GM19372 (cell line): ENCODE results near the gene TMEM11.
"Not testable (repeated sequence)": the region's sequence is repeated elsewhere in the genome, so short reads cannot be mapped to it uniquely, and the experiment has no call there.

Experiments used
- ATAC-seq: cut with Tn5 transposase; IDR thresholded peaks from one replicate; pipeline ENCODE4 v1.9.1; 2021; ENCODE audit warnings: mild to moderate bottlenecking, low read depth, moderate library complexity; ENCODE audit not compliant: unreplicated experiment

The TMEM11 gene

DNA sequence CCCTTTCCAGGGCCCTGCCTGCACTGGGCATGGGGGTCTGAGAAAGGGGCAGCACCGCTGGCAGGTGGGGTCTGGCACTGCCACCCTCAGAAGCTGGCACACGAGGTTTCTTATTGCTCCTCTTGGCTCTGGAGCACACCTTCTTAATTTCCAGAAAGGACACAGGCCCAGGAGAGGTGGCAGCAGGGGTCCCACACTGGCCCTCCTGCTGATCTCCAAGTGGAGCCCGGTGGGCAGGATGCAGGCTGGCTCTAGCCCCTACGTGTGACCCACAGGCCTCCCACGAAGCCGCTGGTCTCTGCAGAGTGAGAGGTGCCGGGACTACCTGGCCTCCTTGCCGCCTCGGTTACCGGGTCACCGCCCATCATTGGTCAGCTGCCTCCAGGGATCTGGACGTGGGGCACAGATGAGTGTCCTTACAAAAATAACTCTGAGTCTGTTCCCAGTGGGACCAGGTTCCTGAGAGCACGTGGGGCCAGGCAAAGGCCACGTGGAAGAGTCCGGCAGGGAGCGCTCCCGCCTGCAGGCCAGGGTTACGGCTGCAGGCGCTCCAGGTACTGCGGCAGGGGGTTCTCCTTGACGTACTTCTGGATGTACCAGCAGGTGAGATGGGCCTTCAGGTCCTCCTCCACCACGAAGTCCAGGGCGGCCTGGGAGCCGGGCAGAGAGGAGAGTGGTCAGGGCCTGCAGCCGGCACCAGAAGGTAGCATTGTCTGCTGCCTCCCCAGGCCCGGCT lies 29.0 kb upstream of the TMEM11 start:
- no peak for ATAC-seq

DNA sequence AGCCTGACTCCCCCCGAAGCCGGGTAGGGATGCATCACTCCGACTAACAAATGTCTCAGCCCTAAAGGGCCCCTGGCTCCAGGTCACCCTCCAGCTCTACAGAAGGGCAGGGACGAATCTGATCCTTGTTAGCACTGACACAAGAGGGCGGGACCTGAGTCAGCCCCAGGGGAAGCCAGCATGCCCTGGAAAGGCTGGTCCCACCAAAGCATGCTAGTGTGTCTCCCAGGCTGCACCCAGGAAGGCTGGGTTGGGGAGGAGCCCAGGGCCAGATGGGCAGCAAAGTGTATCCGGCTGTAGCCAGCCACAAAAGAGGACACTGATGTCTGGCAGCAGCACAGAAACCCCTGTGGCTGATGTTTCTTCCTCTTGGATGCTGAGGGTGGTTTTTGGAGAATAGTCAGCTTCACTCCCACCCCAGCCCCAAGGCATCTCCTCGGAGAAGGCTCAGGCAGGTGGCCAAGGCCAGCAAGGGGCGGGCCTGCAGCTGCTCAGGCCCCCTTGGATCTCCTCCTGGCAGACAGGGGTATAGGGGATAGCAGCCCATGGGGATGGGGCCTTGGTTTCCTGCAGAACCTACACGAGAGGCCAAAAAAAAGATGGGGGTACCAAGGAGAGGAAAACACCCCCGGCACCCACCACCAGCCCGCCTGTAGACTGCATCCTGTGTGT lies 28.2 kb upstream of the TMEM11 start:
- ATAC-seq = no peak

DNA sequence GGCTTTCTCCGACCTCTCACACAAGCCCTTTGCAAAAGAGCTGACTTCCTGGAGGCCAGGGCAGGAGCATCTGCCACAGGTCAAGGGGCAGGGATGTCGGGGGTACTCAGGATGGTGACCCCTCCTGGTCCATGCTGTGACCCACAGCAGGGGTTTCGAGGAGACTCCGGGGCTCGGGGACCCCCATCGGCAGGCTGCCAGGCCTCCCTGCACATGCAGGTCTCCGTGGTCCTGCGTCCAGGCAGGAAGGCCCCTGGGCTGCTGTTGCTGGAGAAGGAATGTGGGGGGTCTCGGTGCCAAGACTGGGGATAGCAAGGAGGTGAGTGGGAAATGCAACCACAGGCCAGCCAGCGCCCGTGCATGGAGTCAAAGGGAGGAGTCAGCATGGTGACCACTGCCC lies 27.6 kb upstream of the TMEM11 start:
- no peak for ATAC-seq

DNA sequence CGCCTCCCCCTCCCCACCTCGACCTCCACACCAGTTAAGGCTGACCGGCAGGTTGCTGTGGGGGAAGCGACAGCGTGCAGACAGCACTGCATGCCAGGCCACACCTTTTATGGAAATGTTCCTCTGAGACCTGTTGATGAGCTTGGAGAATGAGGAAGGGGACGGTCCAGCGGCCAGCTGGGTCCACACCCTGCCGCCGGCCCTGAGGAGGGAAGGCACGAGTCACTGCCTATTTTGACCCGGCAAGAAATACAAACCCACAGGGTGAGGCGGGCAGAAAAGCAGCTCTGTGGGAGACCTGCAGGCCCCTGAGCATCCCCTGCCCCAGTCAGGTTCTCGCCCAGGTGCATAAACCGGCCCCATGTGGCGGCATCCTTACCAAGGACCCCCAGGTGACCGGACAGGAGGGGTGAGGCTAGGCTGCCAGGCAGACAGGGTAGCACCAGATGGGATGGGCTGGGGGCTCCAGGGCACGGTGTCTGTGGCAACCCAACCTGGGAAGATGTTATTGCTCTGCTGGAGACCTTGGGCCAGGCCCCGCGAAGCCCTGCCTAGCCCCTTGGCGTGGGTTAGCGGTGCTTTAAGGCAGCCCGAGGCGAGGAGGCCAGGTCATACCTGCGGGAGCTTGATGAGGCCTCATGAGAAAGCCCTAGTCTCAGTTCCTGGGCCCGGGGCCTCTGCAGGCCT lies 26.6 kb upstream of the TMEM11 start:
- no peak for ATAC-seq

DNA sequence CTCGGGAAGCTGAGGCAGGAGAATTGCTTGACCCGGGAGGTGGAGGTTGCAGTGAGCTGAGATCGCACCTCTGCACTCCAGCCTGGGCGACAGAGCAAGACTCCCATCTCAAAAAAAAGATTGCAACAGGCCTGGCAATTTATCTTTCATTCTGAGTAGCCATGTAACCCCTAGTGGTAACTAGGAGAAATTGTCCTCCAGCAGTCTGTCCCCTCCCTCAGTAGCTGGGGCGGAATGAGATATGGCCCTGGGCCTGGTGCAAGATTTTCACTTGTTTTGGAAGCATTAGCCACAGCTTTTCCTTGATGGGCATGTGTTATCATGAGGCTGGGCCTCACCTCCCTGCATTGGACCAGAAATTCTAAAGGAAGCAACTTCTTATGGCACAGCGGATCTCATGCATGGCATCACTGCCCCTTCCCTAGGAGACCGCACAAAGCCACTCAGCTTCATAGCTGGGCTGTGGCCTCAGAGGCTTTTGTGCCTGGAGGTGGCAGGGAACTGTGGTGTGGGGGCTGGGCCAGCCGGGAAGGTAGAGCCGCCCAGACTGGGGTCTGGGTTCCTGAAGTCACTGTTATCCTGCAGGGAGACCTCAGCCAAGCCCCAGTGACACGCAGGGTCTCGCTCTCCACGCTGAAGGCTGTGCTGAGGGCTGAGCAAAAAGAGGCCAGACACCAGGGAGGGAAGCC lies 25.9 kb upstream of the TMEM11 start:
- no peak for ATAC-seq

DNA sequence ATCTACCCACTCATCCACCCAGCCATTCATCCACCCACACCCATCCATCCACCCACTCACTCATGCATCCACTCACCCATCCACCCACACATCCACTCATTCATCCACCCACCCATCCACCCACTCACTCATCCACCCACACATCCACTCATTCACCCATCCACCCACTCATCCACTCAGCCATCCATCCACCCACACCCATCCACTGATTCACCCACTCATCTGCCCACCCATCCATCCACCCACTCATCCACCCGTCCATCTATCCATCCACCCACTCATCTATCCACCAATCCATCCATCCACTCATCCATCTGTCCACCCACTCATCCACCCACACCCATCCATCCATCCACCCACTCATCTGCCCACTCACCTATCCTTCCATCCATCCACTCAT lies 22.0 kb upstream of the TMEM11 start:
- ATAC-seq = no peak

DNA sequence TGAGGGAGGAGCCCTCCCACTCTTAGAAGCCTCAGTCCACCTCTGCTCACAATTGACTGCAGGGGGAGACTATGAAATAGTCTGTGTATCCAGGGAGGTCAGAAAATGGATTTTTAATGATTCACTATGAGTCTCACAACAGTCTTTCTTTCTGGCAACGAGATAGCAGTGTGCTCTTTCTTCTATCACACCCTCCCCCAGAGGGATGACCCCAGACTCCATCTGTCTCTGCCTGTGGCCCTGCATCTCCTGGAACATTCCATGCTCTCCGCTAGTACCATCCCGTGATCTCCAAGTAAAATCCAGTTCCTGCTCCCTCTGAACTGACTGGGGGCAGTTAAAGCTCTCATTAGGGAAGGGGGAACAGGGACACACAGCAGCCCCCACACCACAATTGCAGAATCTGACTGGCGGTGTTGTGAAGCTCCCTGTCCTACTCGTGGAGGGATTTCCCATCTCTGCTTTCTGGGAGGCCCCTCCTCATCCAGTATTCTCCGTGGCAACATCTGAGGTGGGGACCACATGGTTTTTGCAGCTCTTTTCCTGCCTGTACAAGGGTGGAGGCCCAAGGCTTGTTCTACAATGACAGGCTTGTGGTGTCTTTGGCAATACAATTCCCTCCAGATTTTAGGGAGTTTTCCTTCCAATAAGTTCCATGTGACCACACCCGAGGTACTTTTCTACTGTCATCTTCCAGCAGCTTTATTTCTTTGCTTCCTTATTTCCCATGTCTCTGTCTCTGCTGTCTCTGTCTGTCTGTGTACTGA lies 19.8 kb upstream of the TMEM11 start:
- ATAC-seq = no peak

DNA sequence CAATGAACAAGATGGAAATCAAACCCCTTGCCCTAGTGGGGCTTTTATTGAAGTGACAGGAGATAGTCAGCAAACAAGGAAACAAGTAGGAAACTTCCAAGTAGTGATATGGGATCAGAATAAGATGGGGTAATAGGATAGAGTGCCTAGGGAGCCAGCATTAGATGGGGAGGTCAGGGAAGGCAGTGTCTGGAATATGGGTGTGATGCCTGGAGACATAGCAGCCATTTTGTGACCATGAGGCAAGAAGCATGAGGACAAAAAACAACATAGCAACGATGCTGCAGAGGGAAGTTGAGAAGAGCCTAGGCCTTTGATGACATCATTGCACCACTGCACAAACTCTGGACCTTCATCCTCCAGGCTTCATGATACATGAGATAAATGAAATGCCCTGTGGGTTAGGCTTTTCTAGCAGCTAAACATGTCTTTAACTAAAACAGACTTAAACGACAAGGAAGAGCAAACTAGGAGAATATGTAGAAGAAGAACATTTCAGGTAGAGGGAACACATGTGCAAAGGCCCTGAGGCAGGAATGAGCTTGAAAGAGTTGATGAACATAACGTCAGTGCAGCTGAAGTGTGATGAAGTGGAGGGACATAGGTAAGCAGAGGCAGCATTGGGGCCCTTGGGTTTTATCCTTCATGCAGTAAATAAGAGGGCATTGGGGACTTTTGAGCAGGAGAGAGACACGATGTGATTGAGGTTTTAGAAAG lies 18.2 kb upstream of the TMEM11 start:
- no peak for ATAC-seq

DNA sequence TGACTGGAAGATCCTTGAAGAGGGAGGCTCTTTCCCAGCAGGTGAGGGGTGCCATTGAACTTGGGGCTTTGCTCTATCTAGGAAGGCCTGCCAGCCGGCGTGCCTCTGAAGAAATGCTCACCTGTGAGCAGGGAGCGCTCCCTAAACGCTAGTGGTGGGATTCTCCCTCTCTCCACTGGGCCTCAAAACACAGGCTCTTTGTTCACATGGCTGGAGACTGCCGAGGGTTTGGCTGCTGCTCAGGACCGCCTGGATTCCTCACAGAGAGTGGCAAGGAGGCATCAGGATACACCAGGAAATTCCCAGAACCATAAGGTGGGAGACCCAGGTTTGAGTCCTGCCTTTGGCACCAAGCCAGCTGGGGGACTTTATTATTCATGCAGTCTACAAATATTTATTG lies 17.6 kb upstream of the TMEM11 start:
- ATAC-seq = no peak

DNA sequence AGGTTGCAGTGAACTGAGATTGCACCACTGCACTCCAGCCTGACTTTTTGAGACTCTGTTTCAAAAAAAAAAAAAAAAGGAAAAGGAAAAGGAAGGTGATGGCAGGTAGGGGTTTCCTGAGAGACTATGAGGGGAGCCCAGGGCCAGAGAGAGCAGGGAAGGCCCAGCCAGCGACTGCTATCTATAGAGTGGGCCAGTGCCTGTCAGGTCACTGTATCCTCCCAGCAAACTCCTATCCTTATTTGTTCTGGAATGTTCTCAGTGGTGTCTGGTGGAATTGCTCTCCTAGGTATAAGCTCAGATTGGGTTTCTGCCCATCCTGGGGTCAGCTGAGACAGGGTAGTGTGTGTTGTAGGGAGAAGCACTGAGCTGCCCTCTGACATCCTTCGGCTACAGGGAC lies 14.9 kb upstream of the TMEM11 start:
- ATAC-seq = no peak

DNA sequence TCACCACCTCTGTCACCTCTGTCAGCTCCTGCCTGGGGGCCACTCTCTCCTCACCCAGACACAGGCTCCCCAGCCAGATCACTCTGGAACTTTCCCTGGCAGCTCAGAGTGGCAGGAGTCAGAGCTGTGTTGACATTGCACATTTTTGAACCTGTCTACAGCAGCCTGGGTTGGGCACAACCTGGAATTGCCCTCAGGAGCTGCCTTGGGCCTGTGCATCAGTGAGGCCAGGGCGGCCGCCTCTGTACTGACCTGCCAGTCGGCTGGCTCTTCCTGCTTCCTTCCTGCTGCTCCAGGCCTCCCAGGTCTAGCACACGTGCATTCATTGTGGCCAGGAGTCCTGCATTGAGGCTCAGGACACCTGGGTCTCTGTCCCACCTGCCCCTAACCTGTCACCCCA lies 14.2 kb upstream of the TMEM11 start:
- ATAC-seq = no peak

DNA sequence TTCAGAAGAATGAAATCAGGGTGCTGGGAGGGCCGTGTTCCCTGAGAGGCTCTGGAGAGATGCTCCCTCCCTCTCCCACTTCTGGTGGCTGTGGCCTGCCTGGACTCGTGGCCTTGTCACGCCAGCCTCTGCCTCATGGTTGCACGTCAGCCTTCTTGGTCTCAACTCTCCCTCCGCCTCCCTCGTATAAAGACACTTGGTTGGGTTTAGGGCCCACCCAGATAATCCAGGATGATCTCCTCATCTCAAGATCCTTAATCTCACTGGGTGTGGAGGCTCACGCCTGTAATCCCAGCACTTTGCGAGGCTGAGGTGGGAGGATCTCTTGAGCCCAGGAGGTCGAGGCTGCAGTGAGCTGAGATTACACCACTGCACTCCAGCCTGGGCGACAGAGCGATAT lies 13.3 kb upstream of the TMEM11 start:
- ATAC-seq = not testable (repeated sequence)

DNA sequence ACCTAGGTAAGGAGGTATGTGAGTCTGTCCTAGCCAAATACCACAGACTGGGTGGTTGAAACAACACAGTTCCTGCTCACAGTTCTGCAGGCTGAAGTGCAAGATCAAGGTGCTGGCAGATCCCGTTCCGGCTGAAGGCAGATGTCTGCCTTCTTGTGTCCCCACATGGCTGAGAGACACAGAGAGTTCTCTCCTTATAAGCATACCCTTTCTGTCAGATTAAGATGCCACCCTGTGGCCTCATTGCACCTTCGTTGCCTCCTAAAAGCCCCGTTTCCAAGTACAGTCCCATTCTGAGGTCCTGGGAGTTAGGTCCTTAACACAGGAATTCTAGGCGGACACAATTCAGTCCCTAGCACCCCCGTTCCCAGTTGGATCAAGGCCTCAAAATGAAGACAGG lies 9.1 kb upstream of the TMEM11 start:
- no peak for ATAC-seq

DNA sequence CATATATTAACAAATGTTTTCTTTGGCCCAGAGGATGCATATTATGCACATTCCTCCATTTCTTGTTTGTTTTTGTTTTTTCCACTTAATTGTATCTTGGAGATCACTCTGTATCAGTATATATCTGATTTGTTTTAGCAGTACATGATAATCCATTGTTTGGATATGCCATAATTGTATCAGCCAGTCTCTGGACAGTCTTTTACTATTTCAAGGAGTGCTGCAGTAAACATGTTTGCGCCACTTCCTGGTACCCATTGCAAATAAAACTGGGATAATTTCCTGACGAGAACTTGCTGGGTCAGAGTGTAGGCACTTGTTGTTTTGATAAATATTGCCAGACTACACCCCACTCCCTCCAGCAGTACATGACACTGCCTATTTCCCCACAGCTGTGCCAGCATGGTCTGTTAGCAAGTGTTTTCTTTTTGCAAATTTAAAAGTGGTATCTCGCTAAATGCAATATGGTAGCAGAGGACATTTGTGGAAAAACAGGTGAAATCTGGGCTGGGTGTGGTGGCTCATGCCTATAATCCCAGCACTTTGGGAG lies 4.9 kb upstream of the TMEM11 start:
- ATAC-seq = no peak

DNA sequence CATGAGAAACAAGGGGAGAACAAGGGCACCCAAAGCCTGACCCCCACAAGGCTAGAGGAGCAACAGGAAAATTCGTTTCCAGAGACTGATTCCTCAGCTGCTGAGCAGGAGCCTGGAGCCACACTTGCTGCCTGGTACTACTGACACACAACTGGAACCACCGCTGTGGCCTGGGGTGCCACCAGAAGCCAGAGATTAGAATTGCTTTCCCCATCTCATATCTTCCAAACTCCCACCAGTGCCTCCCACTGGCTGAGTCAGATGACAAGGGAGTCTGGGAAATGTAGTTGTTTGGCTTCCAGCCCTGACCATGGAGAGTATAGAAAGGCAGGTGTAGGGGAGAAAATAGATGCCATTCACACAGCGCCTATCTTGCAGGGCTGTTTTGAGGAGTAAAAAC lies 4.1 kb upstream of the TMEM11 start:
- no peak for ATAC-seq

DNA sequence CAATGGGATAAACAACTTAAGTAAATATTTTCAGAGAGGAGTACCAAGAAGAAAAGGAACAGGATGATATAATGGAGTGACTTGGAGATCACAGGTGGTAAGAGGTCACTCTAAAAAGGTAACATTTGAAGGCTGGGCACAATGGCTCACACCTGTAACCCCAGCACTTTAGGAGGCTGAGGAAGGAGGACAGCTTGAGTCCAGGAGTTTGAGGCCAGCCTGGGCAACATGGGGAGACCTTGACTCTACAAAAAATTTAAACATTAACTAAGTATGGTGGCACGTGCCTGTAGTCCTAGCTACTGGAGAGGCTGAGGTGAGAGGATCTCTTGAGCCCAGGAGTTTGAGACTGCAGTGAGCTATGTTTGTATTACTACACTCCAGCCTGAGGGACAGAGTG lies 3.4 kb upstream of the TMEM11 start:
- ATAC-seq = no peak

DNA sequence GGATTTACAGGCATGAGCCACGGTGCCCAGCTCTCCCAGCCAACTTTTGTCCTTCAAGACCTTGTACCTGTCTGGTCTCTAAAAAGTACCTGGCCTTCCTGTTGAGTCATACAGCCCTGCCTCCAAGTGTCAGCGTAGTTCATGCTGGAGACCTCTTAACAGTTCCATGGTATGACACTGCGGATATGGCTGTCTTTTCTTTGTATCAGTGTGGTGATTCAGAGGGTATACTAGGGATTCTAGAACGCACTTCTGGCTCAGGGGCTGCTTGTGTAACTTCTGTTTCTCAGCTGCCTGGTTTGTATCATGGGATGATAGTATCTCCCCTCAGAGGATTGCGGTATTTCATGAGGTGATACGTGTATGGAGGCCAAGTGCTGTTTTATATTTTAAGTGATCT lies 2.0 kb upstream of the TMEM11 start:
- no peak for ATAC-seq

DNA sequence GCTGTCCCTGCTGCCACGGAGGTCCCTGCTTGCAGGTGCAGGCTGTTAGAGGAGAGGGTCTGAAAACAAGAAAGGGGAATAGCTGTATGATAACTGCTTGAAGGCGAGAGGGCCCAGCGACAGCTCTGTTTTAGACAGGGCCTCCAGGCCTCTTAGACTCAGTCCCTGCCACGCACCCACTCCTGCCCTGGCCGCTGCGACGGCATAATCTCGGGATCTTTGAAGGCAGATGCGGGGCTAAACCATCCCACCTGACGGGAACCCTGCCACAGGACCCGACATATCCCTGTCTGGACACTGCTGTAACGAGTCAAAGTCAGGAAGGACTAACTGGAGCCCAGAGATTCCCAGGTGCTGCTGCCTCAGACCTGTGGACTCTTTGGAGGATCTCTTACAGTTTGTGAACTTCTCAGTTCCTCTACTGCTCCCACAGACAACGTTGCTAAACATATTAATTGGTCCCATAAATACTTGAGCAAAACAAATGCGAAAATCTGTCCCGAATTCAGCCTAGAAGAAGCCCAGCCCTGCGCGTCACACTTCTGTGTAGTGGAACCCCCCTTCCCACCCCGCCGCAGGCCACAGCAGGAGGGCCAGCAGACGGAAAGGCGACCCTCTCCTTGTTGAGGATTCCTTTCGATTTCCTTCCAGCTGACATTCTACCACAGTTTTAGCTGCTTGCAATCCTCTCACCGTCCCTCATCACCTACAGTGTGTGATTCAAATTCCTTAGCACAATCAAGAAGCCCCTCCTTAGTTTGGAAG lies 998 bp upstream of the TMEM11 start:
- ATAC-seq = no peak

DNA sequence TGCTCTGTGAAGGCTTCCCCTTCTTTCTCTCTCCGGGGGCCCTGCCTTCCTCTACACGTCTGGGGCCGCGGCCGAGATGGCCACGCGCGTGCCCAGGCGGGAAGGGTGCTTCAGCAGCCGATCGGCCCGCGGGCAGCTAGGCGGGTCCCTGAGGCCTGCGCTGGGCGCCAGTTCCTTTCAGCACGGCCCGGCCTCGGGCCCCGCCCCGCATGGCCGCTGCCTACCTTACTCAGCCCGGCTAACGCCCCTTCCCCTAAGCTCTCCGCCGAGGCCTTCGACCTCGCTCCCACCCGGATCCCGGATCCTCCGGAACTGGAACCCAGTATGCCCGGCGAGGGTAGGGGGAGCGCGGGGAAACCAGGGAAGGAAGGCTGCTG lies 335 bp downstream of the TMEM11 start:
- ATAC-seq = peak; percentile 21
